C1 segment of cervical spinal cord (tissue), 14 donors: ENCODE data around the gene ZDHHC24.

Experiments
- DNase-seq, 14 donors: peaks; one replicate each; lab custom pipeline; 2025; lab: John Stamatoyannopoulos, UW

The ZDHHC24 gene

GRCh38 chr11:66566221-66566620 is 20.4 kb upstream of the ZDHHC24 start:
- DNase-seq = no peak

GRCh38 chr11:66564984-66565383 is 19.1 kb upstream of the ZDHHC24 start:
- DNase-seq = no peak

GRCh38 chr11:66564538-66564937 is 18.7 kb upstream of the ZDHHC24 start:
- DNase-seq = no peak

GRCh38 chr11:66563832-66564231 is 18.0 kb upstream of the ZDHHC24 start:
- no peak for DNase-seq

GRCh38 chr11:66562907-66563583 is 17.2 kb upstream of the ZDHHC24 start:
- DNase-seq = no peak

GRCh38 chr11:66562275-66562674 is 16.4 kb upstream of the ZDHHC24 start:
- no peak for DNase-seq

GRCh38 chr11:66561975-66562248 is 16.1 kb upstream of the ZDHHC24 start:
- no peak for DNase-seq

- DNase-seq = no peak
Measured at GRCh38 chr11:66561178-66561974, 15.5 kb upstream of the ZDHHC24 start.

GRCh38 chr11:66559866-66560676 is 14.2 kb upstream of the ZDHHC24 start:
- DNase-seq = no peak

GRCh38 chr11:66559142-66559865 is 13.5 kb upstream of the ZDHHC24 start:
- DNase-seq = no peak

GRCh38 chr11:66557733-66558326 is 12.0 kb upstream of the ZDHHC24 start:
- DNase-seq = no peak

- DNase-seq = no peak
Measured at GRCh38 chr11:66556086-66556485, 10.2 kb upstream of the ZDHHC24 start.

- no peak for DNase-seq
Measured at GRCh38 chr11:66555416-66555815, 9.6 kb upstream of the ZDHHC24 start.

- no peak for DNase-seq
Measured at GRCh38 chr11:66554602-66555001, 8.8 kb upstream of the ZDHHC24 start.

GRCh38 chr11:66550887-66551286 is 5.0 kb upstream of the ZDHHC24 start:
- no peak for DNase-seq

GRCh38 chr11:66549696-66550095 is 3.8 kb upstream of the ZDHHC24 start:
- no peak for DNase-seq

GRCh38 chr11:66548774-66549630 is 3.2 kb upstream of the ZDHHC24 start:
- no peak for DNase-seq

GRCh38 chr11:66548041-66548440 is 2.2 kb upstream of the ZDHHC24 start:
- no peak for DNase-seq

GRCh38 chr11:66547662-66548009 is 1.8 kb upstream of the ZDHHC24 start:
- no peak for DNase-seq

- no peak for DNase-seq
Measured at GRCh38 chr11:66546966-66547661, 1.3 kb upstream of the ZDHHC24 start.
